Stomach (tissue), 9 donors: ENCODE data around the gene GMDS. TPM values are rescaled to one million over a fixed set of nuclear protein-coding genes. Genes with fewer than 3 reads are reported as not detected.

Source experiments
- DNase-seq, 2 donors: peaks; one replicate each; pipeline versions ENCODE4 v3.0.0 to v3.0.0-alpha.2; 2013 to 2019
- H3K27ac ChIP-seq, 5 donors: fragments of 200-600 bp in 4 of 5; sonication (generic) in 4 of 5; one replicate each; pipeline ENCODE4 v1.5.1; 2013 to 2019; ENCODE audit warnings: mild to moderate bottlenecking in 1 of 5, moderate library complexity in 1 of 5
- H3K27me3 ChIP-seq, 3 donors: fragments of 200-600 bp; sonication (generic); one replicate each; pipeline ENCODE4 v1.5.1; 2017 to 2019; ENCODE audit warnings: mixed run types in 1 of 3
- H3K36me3 ChIP-seq, 4 donors: fragments of 200-600 bp; sonication (generic); 1 replicate in 3 of 4; 2 replicates in 1 of 4; pipeline ENCODE4 v1.5.1; 2016 to 2019
- H3K4me1 ChIP-seq, 4 donors: fragments of 200-600 bp; sonication (generic); one replicate each; pipeline ENCODE4 v1.5.1; 2016 to 2019
- H3K4me3 ChIP-seq, 4 donors: fragments of 200-600 bp; sonication (generic) in 3 of 4; one replicate each; pipeline ENCODE4 v1.5.1; 2016 to 2019; ENCODE audit warnings: mild to moderate bottlenecking in 1 of 4
- H3K9me3 ChIP-seq, 4 donors: fragments of 200-600 bp; sonication (generic); one replicate each; pipeline ENCODE4 v1.5.1; 2016 to 2019
- EP300 ChIP-seq: sonication (generic); formaldehyde crosslinking; IDR thresholded peaks from one replicate; pipeline ENCODE4 v1.6.1; 2017; ENCODE audit warnings: antibody characterized with exemption
- POLR2A ChIP-seq, 4 donors: fragments of 450-650 bp; IDR thresholded peaks; one replicate each; pipeline ENCODE4 v1.6.1; 2016; ENCODE audit warnings: antibody characterized with exemption in 4 of 4, control low read depth in 2 of 4, mild to moderate bottlenecking in 1 of 4, moderate library complexity in 1 of 4
- POLR2AphosphoS5 ChIP-seq, 3 donors: sonication (generic); formaldehyde crosslinking; IDR thresholded peaks; one replicate each; pipeline ENCODE4 v1.6.1; 2016; ENCODE audit warnings: antibody characterized with exemption in 3 of 3
- WGBS, 5 donors: extraction: QIAGEN DNeasy Blood & Tissue Kit in 3 of 5; methylation state at CpG; one replicate each; pipeline versions ENCODE4 v1.1.5 to v1.1.7; 2013 to 2018; 5-methylcytosine and 5-hydroxymethylcytosine counted together
- intact Hi-C: fragments of 100-400 bp; cut with DNase I; formaldehyde crosslinking; loops from one replicate; pipeline ENCODE4 v1.15.1; 2023; ENCODE audit warnings: low total_unique reads
- polyA plus RNA-seq, 3 donors: library from polyadenylated mRNA; stranded (reverse); fragments of 200-250 nt; gene quantifications; one replicate each; pipeline ENCODE4 v1.2.3, GENCODE V29; 2013
- total RNA-seq, 5 donors: library from RNA; depleted of rRNA; stranded (reverse); fragments of >200 nt; gene quantifications; one replicate each; pipeline versions ENCODE4 v1.1.0 to v1.2.3, GENCODE V29; 2014 to 2016
- TF ChIP-seq, protein P1 (sequence below), 7 experiments: fragments of 450-650 bp in 4 of 7; fragments of 200-600 bp in 3 of 7; sonication (generic) in 3 of 7; IDR thresholded peaks; one replicate each; pipeline ENCODE4 v1.5.1; 2016 to 2019; ENCODE audit warnings: antibody characterized with exemption in 7 of 7, control low read depth in 2 of 7, mild to moderate bottlenecking in 1 of 7
- donor health status: healthy with polysubstance abuse.
- donor health status: Bipolar disorder and iron deficiency.
- donor health status: healthy.

GMDS gene
- total and polyA plus RNA-seq, 8 donors: 83.7 to 262 (median 121) TPM

DNA sequence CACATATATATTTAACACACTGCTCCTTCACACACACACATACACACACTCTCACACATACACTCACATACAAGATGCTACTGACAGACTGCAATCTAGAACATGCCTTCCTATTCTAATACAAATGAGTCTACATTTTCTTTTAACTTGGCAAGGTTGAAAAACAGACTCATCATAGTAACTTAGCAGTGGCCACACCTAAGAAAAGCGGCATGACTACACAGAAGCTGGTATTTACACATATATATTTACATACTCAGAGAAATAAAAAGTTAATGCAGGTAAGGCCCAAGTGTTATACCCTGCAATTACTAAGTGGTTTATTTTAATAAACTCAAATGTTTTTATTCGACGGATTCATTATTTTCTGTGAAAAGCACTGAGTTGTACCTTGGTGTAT, 426.4 kb downstream of the GMDS start:
- Histone ChIP-seq H3K4me1 (peaks cover 0 to 17% (median 3%) of the 10 kb centered on the region in 4 donors), H3K36me3 (no peaks in the 10 kb centered on the region), H3K27me3 (no peaks in the 10 kb centered on the region), H3K9me3 (no peaks in the 10 kb centered on the region), H3K4me3 (no peak overlapping the region), H3K27ac (no peak overlapping the region)
- TF ChIP-seq EP300 (no peak), POLR2A (IDR thresholded peaks at IDR 0.05) (no peak), POLR2AphosphoS5 (IDR thresholded peaks at IDR 0.05) (no peak)
- TF ChIP-seq, protein P1, sequence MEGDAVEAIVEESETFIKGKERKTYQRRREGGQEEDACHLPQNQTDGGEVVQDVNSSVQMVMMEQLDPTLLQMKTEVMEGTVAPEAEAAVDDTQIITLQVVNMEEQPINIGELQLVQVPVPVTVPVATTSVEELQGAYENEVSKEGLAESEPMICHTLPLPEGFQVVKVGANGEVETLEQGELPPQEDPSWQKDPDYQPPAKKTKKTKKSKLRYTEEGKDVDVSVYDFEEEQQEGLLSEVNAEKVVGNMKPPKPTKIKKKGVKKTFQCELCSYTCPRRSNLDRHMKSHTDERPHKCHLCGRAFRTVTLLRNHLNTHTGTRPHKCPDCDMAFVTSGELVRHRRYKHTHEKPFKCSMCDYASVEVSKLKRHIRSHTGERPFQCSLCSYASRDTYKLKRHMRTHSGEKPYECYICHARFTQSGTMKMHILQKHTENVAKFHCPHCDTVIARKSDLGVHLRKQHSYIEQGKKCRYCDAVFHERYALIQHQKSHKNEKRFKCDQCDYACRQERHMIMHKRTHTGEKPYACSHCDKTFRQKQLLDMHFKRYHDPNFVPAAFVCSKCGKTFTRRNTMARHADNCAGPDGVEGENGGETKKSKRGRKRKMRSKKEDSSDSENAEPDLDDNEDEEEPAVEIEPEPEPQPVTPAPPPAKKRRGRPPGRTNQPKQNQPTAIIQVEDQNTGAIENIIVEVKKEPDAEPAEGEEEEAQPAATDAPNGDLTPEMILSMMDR (IDR thresholded peaks at IDR 0.05): no peak
- intact Hi-C loops: no loop called here
- 77 to 93% (median 89%) methylated on average over 3 of the region's 3 CpGs for WGBS, 5 donors
- no peak for DNase-seq

- Histone ChIP-seq H3K27ac (no peak overlapping the region), H3K9me3 (no peaks in the 10 kb centered on the region), H3K27me3 (no peaks in the 10 kb centered on the region), H3K4me1 (peaks cover 0 to 16% (median 3%) of the 10 kb centered on the region in 4 donors), H3K36me3 (no peaks in the 10 kb centered on the region), H3K4me3 (no peak overlapping the region)
- intact Hi-C loops: no loop called here
- TF ChIP-seq POLR2AphosphoS5 (IDR thresholded peaks at IDR 0.05): no peak
- TF ChIP-seq EP300: no peak
- TF ChIP-seq POLR2A (IDR thresholded peaks at IDR 0.05): no peak
- TF ChIP-seq, protein P1 (IDR thresholded peaks at IDR 0.05): no peak
- 73 to 84% (median 80%) methylated on average over 4 of the region's 4 CpGs for WGBS, 5 donors
- DNase-seq: no peak
Measured at GRCh38 chr6:1817033-1817761, 428.2 kb downstream of the GMDS start.

DNA sequence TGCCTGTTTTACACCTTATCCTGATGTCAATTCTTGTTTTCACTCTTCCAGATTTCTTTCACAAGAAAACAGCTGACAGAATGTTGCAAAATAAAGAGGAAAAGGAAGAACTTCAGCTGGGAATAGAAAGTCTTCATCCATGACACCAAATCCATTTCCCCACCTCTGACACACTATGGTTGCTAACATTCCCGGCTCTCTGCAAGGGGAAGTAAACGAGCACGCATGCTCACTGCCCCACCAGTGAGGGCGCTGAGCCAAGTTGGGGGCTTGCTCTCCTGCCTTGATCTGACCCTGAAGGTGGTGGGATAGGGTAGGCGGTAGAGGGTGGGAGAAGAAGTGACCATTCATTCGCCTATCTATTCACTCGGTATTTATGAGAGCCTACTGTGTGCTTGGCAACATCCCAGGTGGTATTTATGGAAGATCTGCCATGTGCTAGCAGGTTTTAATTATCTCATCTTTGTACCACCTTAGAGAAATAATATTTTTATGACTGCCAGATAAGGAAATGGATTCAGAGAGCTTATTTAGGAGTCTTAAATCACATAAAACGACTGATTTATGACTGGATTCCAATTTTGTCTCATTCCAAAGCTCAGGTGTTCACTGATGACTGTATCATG, 429.5 kb downstream of the GMDS start:
- Histone ChIP-seq H3K9me3 (no peaks in the 10 kb centered on the region), H3K4me3 (no peak overlapping the region), H3K27ac (no peak overlapping the region), H3K27me3 (no peaks in the 10 kb centered on the region), H3K36me3 (no peaks in the 10 kb centered on the region), H3K4me1 (peaks cover 0 to 6% (median 3%) of the 10 kb centered on the region in 4 donors)
- no peak for DNase-seq
- intact Hi-C loops: no loop called here
- no peak for TF ChIP-seq EP300
- no peak for TF ChIP-seq POLR2A (IDR thresholded peaks at IDR 0.05)
- TF ChIP-seq POLR2AphosphoS5 (IDR thresholded peaks at IDR 0.05): no peak
- TF ChIP-seq, protein P1 (IDR thresholded peaks at IDR 0.05): no peak
- WGBS, 5 donors: 86 to 90% (median 89%) methylated on average over 8 of the region's 8 CpGs

GRCh38 chr6:1814279-1814678, 431.1 kb downstream of the GMDS start:
- Histone ChIP-seq H3K4me1 (peaks cover 0 to 4% (median 0%) of the 10 kb centered on the region in 4 donors), H3K9me3 (no peaks in the 10 kb centered on the region), H3K27me3 (no peaks in the 10 kb centered on the region), H3K27ac (no peak overlapping the region), H3K4me3 (no peak overlapping the region), H3K36me3 (no peaks in the 10 kb centered on the region)
- DNase-seq: no peak
- intact Hi-C loops: no loop called here
- WGBS, 5 donors: 36 to 57% (median 46%) methylated on average over 4 of the region's 4 CpGs
- TF ChIP-seq EP300 (no peak), POLR2A (IDR thresholded peaks at IDR 0.05) (no peak), POLR2AphosphoS5 (IDR thresholded peaks at IDR 0.05) (no peak)
- TF ChIP-seq, protein P1 (IDR thresholded peaks at IDR 0.05): no peak
